Measurements from ENCODE around the gene IHH.

DNA sequence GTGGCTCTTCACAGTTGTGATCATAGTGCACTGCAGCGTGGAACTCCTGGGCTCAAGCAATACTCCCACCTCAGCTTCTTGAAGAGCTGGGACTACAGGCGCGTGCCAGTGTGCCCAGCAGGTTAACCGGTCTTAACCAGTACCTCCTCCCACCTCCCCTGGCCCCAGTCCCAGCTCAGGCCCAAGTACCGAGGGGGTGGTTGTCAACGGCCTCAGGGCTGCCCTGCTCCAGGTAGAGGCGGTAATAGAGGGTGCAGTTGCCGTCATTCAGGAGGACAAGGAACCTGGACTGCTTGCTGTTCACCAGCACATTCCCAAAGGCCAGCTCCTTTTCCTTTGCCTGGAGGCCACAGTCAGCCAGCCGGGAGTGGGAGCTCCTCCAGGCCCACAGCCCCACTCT is 39.1 kb downstream of the IHH start:
- TF ChIP-seq CTCF (conservative IDR thresholded peaks at IDR 0.05; ENCODE audit: low read depth, low read length) (no peak), EZH2 (IDR thresholded peaks at IDR 0.05; ENCODE audit: borderline replicate concordance, low read depth, low read length, poor library complexity, severe bottlenecking) (no peak)

Data from A673 (cell line).